HepG2 (cell line): ENCODE results near the gene MTUS2. TPM values are rescaled to one million over a fixed set of nuclear protein-coding genes. Genes with fewer than 3 reads are reported as not detected.
A peak's percentile ranks its signal among the peaks of the same experiment; 100 is the strongest.

Experiments used
- ATAC-seq: fragments of 200-7000 bp; cut with Tn5 transposase; 3 replicates; pipeline ENCODE4 v1.9.1; 2020; ENCODE audit warnings: mild to moderate bottlenecking, moderate library complexity
- BruUV-seq: library from RNA; stranded (reverse); fragments of 400-500 nt; replicated peaks from 2 replicates; lab custom pipeline; 2021; lab: Mats Ljungman, UMichigan
- CTCF ChIA-PET: fragments of 300-600 bp; formaldehyde crosslinking; extraction: SDS; loops from one replicate; lab custom pipeline; 2021; ENCODE audit warnings: low total read pairs, inconsistent platforms, low intra/inter-chr PET ratio; lab: Yijun Ruan, JAX
- POLR2A ChIA-PET: fragments of 350-600 bp; sonication (Branson Sonifier 250); formaldehyde crosslinking; loops from one replicate; lab custom pipeline; 2020; ENCODE audit warnings: antibody characterized with exemption, inconsistent platforms; lab: Yijun Ruan, JAX
- DNase-seq: peaks from one replicate; pipeline ENCODE4 v3.0.0-alpha.2; 2015; ENCODE audit warnings: low spot score
- FAIRE-seq: peaks from 3 replicates; lab custom pipeline; 2011; peaks lifted over from hg19 to GRCh38; lab: Jason Lieb, UNC
- H2AFZ ChIP-seq: one replicate; pipeline ENCODE4 v1.6.1; 2011; ENCODE audit warnings: low read length, inconsistent platforms
- H3K27ac ChIP-seq: fragments of 300-600 bp; 3 replicates; pipeline ENCODE4 v1.8.0; 2011; ENCODE audit warnings: mixed run types, mild to moderate bottlenecking, mixed read lengths, low read length, inconsistent platforms; ENCODE audit not compliant: insufficient read depth; ENCODE audit errors: extremely low read length
- H3K27me3 ChIP-seq, 2 experiments: fragments of 200-600 bp in 1 of 2; 2 replicates in 1 of 2; 3 replicates in 1 of 2; pipeline versions ENCODE4 v1.6.0 to v1.8.0; 2011; ENCODE audit warnings: low read length in 2 of 2, mild to moderate bottlenecking in 2 of 2, moderate library complexity in 2 of 2, inconsistent platforms in 1 of 2; ENCODE audit not compliant: insufficient read depth in 2 of 2, control insufficient read depth in 1 of 2
- H3K36me3 ChIP-seq, 2 experiments: fragments of 200-600 bp in 1 of 2; replicated peaks in 1 of 2; 2 replicates in 1 of 2; 3 replicates in 1 of 2; pipeline versions ENCODE4 v1.5.1 to v1.8.0; 2011; ENCODE audit warnings: low read length in 2 of 2, inconsistent platforms in 1 of 2; ENCODE audit not compliant: insufficient read depth in 2 of 2, control insufficient read depth in 1 of 2
- H3K4me1 ChIP-seq: 2 replicates; pipeline ENCODE4 v1.5.1; 2012; ENCODE audit warnings: low read length, inconsistent platforms; ENCODE audit not compliant: insufficient read depth
- H3K4me2 ChIP-seq: 2 replicates; pipeline ENCODE4 v1.6.0; 2011; ENCODE audit warnings: low read depth, low read length, inconsistent platforms
- H3K4me3 ChIP-seq, 3 experiments: fragments of 200-600 bp in 1 of 3; sonication (generic), shearing (Covaris generic) in 1 of 3; replicated peaks in 1 of 3; 2 replicates each; pipeline ENCODE4 v1.5.1; 2011 to 2016; ENCODE audit warnings: low read length in 3 of 3, inconsistent platforms in 2 of 3, low read depth in 2 of 3, mild to moderate bottlenecking in 2 of 3, control low read depth in 1 of 3, mixed read lengths in 1 of 3; ENCODE audit not compliant: insufficient read depth in 1 of 3
- H3K79me2 ChIP-seq: one replicate; pipeline ENCODE4 v1.6.1; 2011; ENCODE audit warnings: low read length, inconsistent platforms; ENCODE audit not compliant: insufficient read depth
- H3K9ac ChIP-seq: 2 replicates; pipeline ENCODE4 v1.6.0; 2011; ENCODE audit warnings: mild to moderate bottlenecking, low read depth, low read length, inconsistent platforms; ENCODE audit not compliant: insufficient read depth
- H3K9me3 ChIP-seq: 2 replicates; pipeline ENCODE4 v1.5.1; 2012; ENCODE audit warnings: mild to moderate bottlenecking, low read length
- H4K20me1 ChIP-seq: 2 replicates; pipeline ENCODE4 v1.6.0; 2011; ENCODE audit warnings: inconsistent platforms, mild to moderate bottlenecking, low read length, moderate library complexity; ENCODE audit not compliant: insufficient read depth
- CREB1 ChIP-seq, 2 experiments: fragments of 450-650 bp in 1 of 2; IDR thresholded peaks; 2 replicates each; pipeline ENCODE4 v1.6.1; 2016 to 2017; ENCODE audit warnings: control low read depth in 1 of 2, mild to moderate bottlenecking in 1 of 2, missing compliant biosample characterization in 1 of 2, missing genetic modification characterization in 1 of 2
- CSRNP2 ChIP-seq: sonication (generic); formaldehyde crosslinking; conservative IDR thresholded peaks from 2 replicates; pipeline ENCODE4 v1.8.0; 2022; ENCODE audit warnings: low read depth, missing genetic modification reagents
- SP140L ChIP-seq: sonication (generic); formaldehyde crosslinking; IDR thresholded peaks from 2 replicates; pipeline ENCODE4 v1.4.0; 2020; ENCODE audit warnings: missing genetic modification reagents, borderline replicate concordance
- SSRP1 ChIP-seq: IDR thresholded peaks from 2 replicates; pipeline ENCODE4 v1.6.1; 2016; ENCODE audit warnings: control low read depth
- WGBS: methylation state at CpG from one replicate; pipeline ENCODE4 v1.1.6; 2017; ENCODE audit warnings: low lambda C conversion rate; 5-methylcytosine and 5-hydroxymethylcytosine counted together
- in situ Hi-C: cut with HindIII; loops from 2 replicates; pipeline ENCODE4 v1.10.0; 2017; ENCODE audit warnings: low pct_unique_long_range_greater_than_20kb; ENCODE audit not compliant: extremely low pct_ligation_motif_present
- intact Hi-C: fragments of 100-400 bp; cut with micrococcal nuclease; formaldehyde crosslinking; loops from one replicate; pipeline ENCODE4 v1.10.0; 2022; ENCODE audit not compliant: unreplicated experiment
- polyA plus RNA-seq, 8 experiments: library from polyadenylated mRNA; depleted of rRNA in 3 of 8; stranded (reverse) in 7 of 8; unstranded in 1 of 8; fragments of >200 nt; fragmentation: Illumina TruSeq in 4 of 8; extraction: Trizol in 4 of 8; gene quantifications; 2 replicates each; pipeline versions ENCODE4 v1.2.1 to v1.2.3, GENCODE V29; 2011 to 2016; ENCODE audit warnings: low read depth in 4 of 8, missing spikeins in 1 of 8, mixed read lengths in 1 of 8; ENCODE audit not compliant: insufficient read depth in 1 of 8
- total RNA-seq, 5 experiments: library from RNA; depleted of rRNA; stranded (reverse); fragments of >200 nt; fragmentation: Illumina TruSeq; extraction: Trizol; gene quantifications; 2 replicates each; pipeline ENCODE4 v1.2.3, GENCODE V29; 2016; ENCODE audit warnings: low read depth in 1 of 5

Gene MTUS2
- total and polyA plus RNA-seq, 2 of the 13 experiments (the other 11 are each of a cell fraction or from before 2014, with no cell fraction given) = not detected

- TF ChIP-seq CSRNP2 (CRISPR knock-in tag) = no peak
- no peak for TF ChIP-seq SSRP1 (CRISPR knock-in tag)
These were observed 614.2 kb downstream of the MTUS2 start (continued) for GRCh38 chr13:29434217-29434945.

DNA sequence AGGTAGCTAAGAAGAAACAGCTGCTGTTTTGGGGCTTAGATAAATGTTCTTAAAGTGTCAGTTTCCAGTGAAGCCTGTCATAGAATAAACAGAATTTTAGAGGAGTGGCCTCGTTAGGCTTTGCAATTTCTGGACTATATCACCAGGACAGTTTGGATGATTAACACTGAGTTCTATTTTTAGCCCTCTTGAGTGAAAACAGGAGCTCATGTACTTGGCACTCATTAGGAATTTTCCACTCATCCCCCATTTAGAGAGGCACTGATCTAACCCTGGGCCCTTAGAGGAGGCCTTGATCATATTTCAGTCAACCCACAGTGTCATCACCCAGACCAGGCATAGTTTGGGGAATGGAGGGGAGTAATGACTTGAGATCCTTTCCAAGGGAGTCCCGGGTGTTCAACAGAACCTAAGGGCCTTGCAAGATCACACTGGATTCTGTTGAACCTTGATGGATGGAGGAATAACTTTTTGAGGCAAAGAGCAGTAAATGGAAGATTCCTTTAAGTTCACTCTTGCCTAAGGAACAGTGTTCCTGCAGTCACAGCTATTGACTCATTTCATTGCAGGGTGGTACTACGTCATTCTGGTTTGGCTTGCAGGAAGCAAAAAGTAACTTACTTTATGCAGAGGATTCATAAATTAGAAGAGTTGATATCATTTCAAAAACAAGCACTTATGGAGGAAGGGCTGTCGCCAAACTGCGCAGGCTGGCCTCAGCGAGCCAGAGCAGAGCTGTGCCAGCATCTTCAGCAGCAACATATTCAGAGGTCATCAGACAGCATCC is 615.2 kb downstream of the MTUS2 start:
- Histone ChIP-seq H2AFZ (no peak overlapping the region), H3K4me3 (no peak overlapping the region), H3K9me3 (no peaks in the 10 kb centered on the region), H3K79me2 (no peaks in the 10 kb centered on the region), H3K36me3 (no peaks in the 10 kb centered on the region), H3K27ac (no peak overlapping the region), H3K27me3 (peaks cover 0 to 1% of the 10 kb centered on the region in 2 experiments; a peak in 1 of 5 replicates), H3K9ac (no peak overlapping the region), H3K4me1 (no peaks in the 10 kb centered on the region), H3K4me2 (no peak overlapping the region), H4K20me1 (no peaks in the 10 kb centered on the region)
- ChIA-PET CTCF (no interaction called here), POLR2A (no interaction called here)
- DNase-seq = no peak
- no peak for ATAC-seq
- BruUV-seq = no TSS peak
- in situ Hi-C loops (no loop called here), intact Hi-C loops (no loop called here)
- FAIRE-seq = no peak
- WGBS = 15% methylated on average over 6 of the region's 6 CpGs
- TF ChIP-seq CREB1 (IDR thresholded peaks at IDR 0.05) (peak; percentile 37; the same call in 1 of the 2 replicates), CREB1 (CRISPR knock-in tag; IDR thresholded peaks at IDR 0.05) (no peak), SP140L (CRISPR knock-in tag) (no peak)
